ENCODE results near the gene POLR1C.

GRCh38 chr6:43520097-43520496 is 3.2 kb downstream of the POLR1C start:
- TF ChIP-seq CTCF (IDR thresholded peaks at IDR 0.05), result no peak
- TF ChIP-seq POLR2A (IDR thresholded peaks at IDR 0.05), result no peak
